NOMO-1 (cell line): Measurements from ENCODE around the gene RGL1.

Source experiments
- DNase-seq, 2 experiments: peaks; one replicate each; lab custom pipeline; 2025; ENCODE audit not compliant: unreplicated experiment in 2 of 2; lab: John Stamatoyannopoulos, UW

RGL1 gene

GRCh38 chr1:183859119-183859518, 54.2 kb downstream of the RGL1 start:
- DNase-seq = no peak

- DNase-seq = no peak
Observed at GRCh38 chr1:183859831-183860230, 54.9 kb downstream of the RGL1 start.

- DNase-seq = no peak
Observed at GRCh38 chr1:183862967-183863366, 58.0 kb downstream of the RGL1 start.

- DNase-seq = no peak
Observed at GRCh38 chr1:183863852-183864251, 58.9 kb downstream of the RGL1 start.

GRCh38 chr1:183864611-183865010, 59.7 kb downstream of the RGL1 start:
- DNase-seq = no peak

GRCh38 chr1:183869230-183869629, 64.3 kb downstream of the RGL1 start:
- DNase-seq = no peak

- DNase-seq = no peak
Observed at GRCh38 chr1:183869664-183870063, 64.7 kb downstream of the RGL1 start.

GRCh38 chr1:183870351-183871077, 65.6 kb downstream of the RGL1 start:
- DNase-seq = no peak

GRCh38 chr1:183871142-183871541, 66.2 kb downstream of the RGL1 start:
- no peak for DNase-seq

GRCh38 chr1:183871601-183872000, 66.7 kb downstream of the RGL1 start:
- DNase-seq = no peak

GRCh38 chr1:183872403-183872802, 67.5 kb downstream of the RGL1 start:
- DNase-seq = peak in 1 of 2 experiments; percentile 5

GRCh38 chr1:183873642-183874041, 68.7 kb downstream of the RGL1 start:
- DNase-seq = peak; percentile 73 to 77

GRCh38 chr1:183876309-183876708, 71.4 kb downstream of the RGL1 start:
- no peak for DNase-seq

- DNase-seq = no peak
Observed at GRCh38 chr1:183877053-183877720, 72.3 kb downstream of the RGL1 start.

- no peak for DNase-seq
Observed at GRCh38 chr1:183879494-183879893, 74.6 kb downstream of the RGL1 start.

- peak; percentile 7 to 27 for DNase-seq
Observed at GRCh38 chr1:183879966-183880365, 75.0 kb downstream of the RGL1 start.

GRCh38 chr1:183880531-183881243, 75.8 kb downstream of the RGL1 start:
- no peak for DNase-seq

GRCh38 chr1:183881387-183882131, 76.6 kb downstream of the RGL1 start:
- DNase-seq = no peak

GRCh38 chr1:183882335-183883167, 77.6 kb downstream of the RGL1 start:
- peak in 1 of 2 experiments; percentile 32 for DNase-seq

GRCh38 chr1:183883623-183884022, 78.7 kb downstream of the RGL1 start:
- DNase-seq = peak in 1 of 2 experiments; percentile 12
